HG03103 (cell line): ENCODE data around the gene SLC38A3.
A peak's percentile ranks its signal among the peaks of the same experiment; 100 is the strongest.
"Not testable (repeated sequence)": the region's sequence is repeated elsewhere in the genome, so short reads cannot be mapped to it uniquely, and the experiment has no call there.

Experiments used
- ATAC-seq: cut with Tn5 transposase; IDR thresholded peaks from one replicate; pipeline ENCODE4 v1.9.1; 2021; ENCODE audit warnings: low read depth; ENCODE audit not compliant: unreplicated experiment

Gene SLC38A3

GRCh38 chr3:50228184-50228763, 23.2 kb downstream of the SLC38A3 start:
- not testable (repeated sequence) for ATAC-seq

GRCh38 chr3:50229490-50229889, 24.4 kb downstream of the SLC38A3 start:
- ATAC-seq, result no peak

GRCh38 chr3:50230104-50230793, 25.2 kb downstream of the SLC38A3 start:
- ATAC-seq, result no peak

GRCh38 chr3:50230794-50231125, 25.7 kb downstream of the SLC38A3 start:
- ATAC-seq, result no peak

GRCh38 chr3:50231581-50231980, 26.5 kb downstream of the SLC38A3 start:
- ATAC-seq, result no peak

DNA sequence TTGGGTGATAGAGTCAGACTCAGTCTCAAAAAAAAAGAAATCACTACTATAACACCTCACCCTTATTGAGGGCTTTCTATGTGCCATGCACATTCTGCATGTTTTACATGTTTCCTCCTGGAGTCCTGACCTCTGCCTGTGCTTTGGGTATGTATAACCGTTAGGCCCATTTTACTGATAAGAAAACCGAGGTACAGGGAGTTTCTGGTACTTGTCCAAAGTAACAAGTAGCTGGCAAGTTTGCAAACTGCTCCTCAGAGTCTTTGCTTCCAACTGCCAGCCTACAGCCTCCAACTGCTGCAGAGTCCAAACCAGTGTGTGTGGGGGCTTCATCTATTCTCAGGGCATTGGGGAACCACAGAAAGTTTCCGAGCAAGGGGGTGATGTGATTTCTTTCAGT, 27.2 kb downstream of the SLC38A3 start:
- no peak for ATAC-seq

- ATAC-seq, result no peak
These were observed 28.1 kb downstream of the SLC38A3 start for GRCh38 chr3:50233176-50233575.

DNA sequence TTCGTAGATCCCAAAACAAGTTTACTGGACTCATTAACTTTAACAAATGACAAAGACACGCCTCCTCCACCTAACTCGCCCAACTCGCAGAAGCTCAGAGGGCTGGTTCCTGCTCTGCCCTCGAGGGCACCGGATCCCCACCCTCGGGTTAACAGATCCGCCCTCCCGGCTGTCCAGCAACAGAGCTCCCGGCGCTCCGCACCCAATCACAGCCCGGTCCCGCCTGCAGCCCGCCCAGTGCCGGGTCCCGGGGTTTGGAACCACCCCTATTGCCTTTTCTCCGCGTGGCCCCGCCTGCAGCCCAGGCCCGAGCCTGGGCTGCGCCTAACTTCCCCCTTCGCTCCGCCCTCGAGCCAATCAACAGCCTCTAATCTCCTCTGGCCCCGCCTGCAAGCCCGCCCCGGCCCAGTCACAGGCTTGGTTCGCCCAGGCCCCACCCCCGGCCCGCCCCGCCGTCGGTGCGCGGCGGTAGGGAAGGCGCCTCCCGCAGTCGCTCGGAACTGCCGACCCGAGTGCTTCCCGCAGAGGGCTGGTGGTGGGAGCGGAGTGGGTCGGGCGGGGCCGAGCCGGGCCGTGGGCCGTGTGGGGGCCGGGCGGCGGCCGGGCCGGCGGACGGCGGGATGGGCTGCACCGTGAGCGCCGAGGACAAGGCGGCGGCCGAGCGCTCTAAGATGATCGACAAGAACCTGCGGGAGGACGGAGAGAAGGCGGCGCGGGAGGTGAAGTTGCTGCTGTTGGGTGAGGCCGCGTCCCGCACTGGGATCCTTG, 30.8 kb downstream of the SLC38A3 start, which contains the start of gene GNAI2:
Gene GNAI2, plus strand, starts transcription at position 489 of the 768 bp plus-strand sequence. Its CDS starts 132 bp downstream, at position 621.
- peak; percentile 87 for ATAC-seq

DNA sequence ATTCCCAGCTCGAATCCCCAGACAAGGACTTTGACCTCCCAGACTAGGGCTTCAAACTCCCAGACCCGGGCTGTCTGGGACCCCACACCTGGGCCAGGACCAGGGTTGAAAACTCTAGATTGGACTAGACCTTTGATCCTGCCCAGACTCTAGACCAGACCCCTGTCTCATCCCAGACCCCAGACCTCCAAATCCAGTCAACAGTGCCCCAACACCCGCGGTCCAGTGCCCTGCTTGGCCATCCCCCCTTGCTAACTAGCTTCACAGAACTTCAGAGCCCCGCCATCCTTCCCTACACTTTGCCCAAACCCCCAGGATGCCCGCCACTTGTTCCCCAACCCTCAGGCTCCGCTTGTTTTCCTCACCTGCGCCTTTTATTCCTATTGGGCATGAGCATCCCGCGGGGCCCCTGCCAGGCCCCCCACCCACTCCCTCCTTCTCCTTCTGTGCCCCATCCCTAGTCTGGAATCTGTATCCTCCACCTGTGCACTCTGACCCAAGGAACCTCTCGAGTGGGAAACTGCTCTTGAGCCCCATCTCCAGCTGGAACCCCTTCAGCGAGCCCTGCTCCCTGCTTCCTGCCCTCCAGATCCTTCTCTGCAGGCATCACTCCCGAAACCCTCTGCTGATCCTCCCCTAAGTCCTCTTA, 31.5 kb downstream of the SLC38A3 start:
- ATAC-seq, result no peak

DNA sequence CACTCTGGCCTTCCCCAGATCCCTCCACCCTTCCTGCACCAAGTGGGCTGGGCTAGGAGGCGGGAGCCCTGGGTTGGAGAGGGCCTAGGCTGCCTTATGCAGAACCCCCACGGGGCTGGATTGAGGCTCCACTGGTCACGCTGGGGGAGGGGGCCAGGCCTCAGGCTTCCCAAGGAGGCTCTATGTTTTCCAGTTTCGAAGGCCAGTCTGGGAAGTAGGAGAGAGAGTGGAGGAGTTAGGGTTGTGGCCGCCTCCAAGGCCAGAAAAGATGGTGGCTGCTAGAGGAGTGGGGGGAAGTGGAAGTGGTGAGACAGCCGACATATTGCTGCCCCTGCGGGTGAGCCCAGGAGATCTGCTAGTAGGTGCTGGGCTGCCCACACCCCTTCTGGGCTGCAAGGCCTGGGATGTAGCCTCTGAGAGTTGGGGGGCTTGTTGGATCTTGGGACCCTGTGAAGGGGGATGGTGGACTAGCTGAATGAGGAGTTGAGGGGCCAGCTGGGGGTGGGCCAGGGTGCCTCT, 32.1 kb downstream of the SLC38A3 start:
- no peak for ATAC-seq

DNA sequence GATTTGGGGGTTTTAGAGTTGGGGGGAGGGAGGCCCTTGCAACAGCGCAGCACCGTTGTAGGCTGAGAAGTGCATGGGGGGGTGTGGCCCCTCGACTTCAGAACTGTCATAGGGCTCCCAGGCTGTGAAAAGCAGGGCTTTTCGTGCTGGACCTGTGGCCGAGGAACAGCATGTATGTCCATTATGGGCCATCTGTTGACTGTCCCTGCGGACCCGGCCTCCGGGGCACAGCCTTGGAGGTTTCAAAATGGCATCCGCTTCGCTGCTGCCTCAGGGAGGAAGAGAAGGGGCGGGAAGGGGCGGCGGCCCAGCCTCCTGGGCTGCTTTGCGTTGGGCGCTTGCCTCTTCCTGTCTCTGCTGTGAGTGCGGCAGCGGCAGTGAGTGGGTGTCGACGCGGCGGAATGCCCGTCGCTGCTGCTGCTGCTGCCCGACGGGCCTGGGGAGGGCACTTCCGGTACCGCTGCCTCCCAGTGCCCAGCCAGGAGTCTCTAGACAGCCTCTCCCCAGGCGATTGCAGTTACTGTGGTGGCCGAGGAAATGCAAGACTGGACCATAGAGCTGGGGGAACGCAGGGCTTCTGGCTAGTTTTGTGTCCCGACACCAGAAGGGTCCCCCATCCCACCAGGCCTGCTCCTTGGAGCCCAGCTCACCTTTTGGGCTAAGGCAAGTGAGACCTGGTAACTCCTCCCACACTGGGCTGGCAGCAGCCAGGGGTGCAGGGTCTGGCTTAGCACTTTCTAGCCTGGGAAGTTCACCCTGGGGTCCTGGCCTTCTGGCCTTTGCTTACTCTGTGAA, 32.9 kb downstream of the SLC38A3 start:
- ATAC-seq, result no peak

DNA sequence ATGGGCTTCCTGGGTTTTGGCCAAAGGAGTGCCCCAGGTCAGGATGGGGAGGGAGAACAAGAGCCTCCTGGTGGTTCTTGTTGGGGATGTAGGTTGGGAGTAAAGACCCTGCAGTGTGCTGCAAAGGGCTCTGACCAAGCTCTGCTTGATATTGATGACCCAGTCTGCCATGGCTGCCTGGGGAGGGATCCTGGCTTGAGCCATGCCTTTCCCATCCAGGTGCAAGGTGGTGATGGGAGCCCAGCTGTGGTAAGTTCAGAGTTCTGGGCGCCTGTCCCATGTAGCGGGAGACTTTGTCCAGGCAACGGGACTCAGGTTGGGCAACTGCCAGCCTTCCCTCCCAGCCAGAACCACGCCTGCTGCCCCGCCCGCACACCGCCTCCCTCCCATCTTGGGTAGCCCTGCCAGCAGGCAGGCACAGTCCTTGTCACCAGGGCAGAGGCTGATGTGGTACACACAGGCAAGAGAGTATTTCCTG, 33.5 kb downstream of the SLC38A3 start:
- no peak for ATAC-seq

- ATAC-seq, result no peak
These were observed 34.6 kb downstream of the SLC38A3 start for GRCh38 chr3:50239649-50240048.

DNA sequence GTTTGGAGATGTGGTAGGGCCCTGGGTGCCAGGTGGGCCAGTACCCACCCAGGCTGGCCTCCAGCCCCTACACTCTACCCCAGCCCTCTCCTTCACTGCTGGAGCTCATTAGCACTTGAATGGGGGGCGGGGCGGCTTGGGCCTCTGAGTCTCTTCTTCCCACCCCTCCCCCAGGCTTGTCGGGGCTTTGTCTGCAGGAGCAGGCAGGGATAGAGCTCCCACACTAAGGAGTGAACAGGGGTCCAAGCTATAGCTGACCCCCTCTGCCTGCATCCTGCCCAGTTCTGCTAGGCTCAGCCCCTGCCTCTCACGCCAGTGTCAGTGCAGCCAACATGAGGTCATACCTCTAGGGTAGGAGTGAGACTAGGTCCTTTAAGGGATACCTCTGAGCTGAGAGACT, 36.1 kb downstream of the SLC38A3 start:
- no peak for ATAC-seq

DNA sequence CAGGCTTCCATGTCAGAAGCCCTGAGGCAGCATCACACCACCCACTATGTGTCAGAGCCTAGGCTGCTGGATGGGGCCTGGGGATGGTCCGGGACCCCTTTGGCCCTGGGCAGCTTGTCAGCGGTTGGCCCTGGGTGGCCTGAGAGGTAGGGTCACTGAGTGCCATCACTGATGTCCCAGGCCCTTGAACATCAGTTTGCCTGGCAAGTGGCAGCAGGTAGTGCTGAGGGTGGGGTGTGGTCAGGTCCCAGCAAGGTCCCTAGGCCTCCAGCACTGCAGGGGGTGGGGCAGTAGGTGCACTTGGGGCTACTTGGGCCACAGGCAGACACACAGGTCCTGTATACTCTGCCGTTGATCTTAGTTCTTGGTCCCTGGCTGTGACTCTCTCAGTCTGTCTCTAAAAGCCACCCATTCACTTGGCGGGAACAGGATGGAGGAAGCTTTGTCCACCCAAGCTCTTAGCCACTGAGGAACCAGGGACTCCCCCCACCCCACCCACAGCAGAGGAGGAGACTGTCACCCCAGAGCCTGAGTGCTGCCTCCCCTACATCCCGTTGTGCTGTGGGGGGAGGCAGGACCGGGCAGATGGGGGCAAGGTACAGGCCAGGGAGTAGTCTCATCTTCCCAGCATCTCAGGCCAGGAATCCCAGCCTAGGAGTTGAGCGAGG, 36.8 kb downstream of the SLC38A3 start:
- no peak for ATAC-seq

DNA sequence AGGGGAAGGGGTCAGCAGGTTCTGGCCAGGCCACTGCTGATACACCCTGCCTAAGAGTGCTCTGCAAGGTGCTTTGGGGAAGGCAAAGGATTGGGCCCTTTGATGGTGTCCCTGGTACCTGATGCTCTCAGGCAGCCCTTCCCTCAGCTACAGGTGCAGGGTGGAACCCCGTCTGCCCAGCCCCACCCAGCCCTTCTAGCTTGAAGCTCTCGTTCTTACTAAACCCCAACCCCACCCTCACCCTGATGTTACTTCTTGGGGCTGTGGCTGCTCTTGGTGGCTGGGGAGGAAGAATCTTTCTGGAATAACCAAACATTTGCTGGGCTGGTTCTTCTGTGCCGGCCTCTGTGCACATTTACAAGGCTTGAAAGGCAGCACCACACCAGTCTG, 37.3 kb downstream of the SLC38A3 start:
- ATAC-seq, result no peak

DNA sequence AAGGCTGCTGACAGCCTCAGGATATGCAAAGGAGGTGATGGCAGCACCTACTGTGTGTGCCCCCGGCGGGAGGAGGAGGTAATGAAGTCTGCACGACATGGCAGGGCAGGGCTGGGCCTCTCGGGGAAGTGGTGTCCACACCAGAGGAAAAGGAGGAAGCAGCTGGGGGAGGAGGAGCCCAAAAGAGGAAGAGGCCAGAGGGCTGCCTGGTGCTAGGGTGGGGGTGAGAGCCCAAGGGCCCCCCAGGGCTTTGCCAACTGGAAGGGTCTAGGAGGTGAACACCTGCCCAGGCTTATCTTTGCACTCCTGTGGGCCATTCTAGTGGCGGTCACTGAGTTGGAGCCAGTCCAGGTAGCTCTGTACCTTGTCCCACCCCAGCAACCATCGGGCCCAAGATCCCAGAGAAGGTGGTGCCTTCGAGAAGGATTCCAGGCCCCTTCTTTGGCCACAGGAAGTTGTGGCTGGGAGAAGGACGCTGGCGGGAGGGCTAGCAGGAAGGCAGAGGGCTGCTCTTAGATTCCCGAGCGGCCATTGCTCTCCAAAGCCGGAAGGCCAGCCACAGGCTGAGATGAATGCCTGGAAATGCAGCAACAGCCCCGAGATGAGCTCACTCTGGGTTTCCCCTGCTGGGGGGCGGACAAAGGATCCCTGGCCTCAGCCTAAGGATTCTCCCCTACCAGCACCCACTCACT, 37.9 kb downstream of the SLC38A3 start:
- no peak for ATAC-seq

DNA sequence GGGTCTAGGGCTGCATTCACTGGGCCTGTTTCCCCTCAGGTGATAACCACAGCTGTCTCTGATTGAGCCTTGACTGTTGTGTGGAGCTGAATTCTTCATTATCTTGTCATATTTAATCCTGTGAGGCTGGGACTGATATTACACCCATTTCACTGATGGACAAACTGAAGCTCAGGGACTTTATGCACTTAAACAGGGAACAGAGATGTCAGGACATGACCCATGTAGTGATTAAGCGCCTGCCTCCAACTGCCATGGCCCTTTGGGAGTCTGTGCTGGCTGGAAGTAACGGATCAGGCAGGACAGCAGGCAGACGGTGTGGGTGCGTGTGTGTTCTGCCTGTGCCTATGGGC, 38.4 kb downstream of the SLC38A3 start:
- no peak for ATAC-seq

DNA sequence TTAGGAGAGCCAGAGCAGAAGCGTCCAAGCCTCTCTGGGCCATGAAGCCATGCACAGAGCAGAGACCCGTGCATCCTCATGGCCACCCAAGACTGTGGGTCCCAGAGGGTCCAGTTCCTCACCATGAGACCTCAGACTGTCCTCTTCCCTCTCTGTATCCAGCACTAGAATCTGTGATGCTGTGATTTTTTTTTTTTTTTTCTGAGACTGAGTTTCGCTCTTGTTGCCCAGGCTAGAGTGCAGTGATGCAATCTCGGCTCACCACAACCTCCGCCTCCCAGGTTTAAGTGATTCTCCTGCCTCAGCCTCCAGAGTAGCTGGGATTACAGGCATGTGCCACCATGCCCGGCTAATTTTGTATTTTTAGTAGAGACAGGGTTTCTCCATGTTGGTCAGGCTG, 39.7 kb downstream of the SLC38A3 start:
- ATAC-seq, result not testable (repeated sequence)
